T47D (cell line): Measurements from ENCODE around the gene BOLL.

Source experiments
- DNase-seq, 2 experiments: peaks; one replicate each; pipeline versions ENCODE4 v3.0.0 to v3.0.0-alpha.2; 2011 to 2012; ENCODE audit warnings: low read depth in 1 of 2, low spot score in 1 of 2
- JUND ChIP-seq: IDR thresholded peaks from 2 replicates; pipeline ENCODE4 v1.6.1; 2012; ENCODE audit warnings: low read depth
- in situ Hi-C: cut with HindIII; loops from 2 replicates; pipeline ENCODE4 v1.10.0; 2016; ENCODE audit warnings: low sequenced_read_pairs, low pct_unique_long_range_greater_than_20kb

BOLL gene

GRCh38 chr2:197677483-197677882 lies 107.6 kb downstream of the BOLL start:
- TF ChIP-seq JUND: no peak
- no peak for DNase-seq
- in situ Hi-C loops: no loop called here

- DNase-seq: no peak
- in situ Hi-C loops: no loop called here
- no peak for TF ChIP-seq JUND
Observed at GRCh38 chr2:197677056-197677455, 108.1 kb downstream of the BOLL start.
